K562 (cell line): ENCODE results near the gene MAPRE2. TPM values are rescaled to one million over a fixed set of nuclear protein-coding genes. Genes with fewer than 3 reads are reported as not detected.

Experiments
- ATAC-seq: fragments of 200-7000 bp; cut with Tn5 transposase; 3 replicates; pipeline ENCODE4 v1.9.1; 2020; ENCODE audit warnings: moderate library complexity
- BruUV-seq: library from RNA; stranded (reverse); fragments of 400-500 nt; replicated peaks from 2 replicates; lab custom pipeline; 2021; lab: Mats Ljungman, UMichigan
- CTCF ChIA-PET: fragments of 300-600 bp; formaldehyde crosslinking; extraction: SDS; loops from one replicate; lab custom pipeline; 2021; ENCODE audit warnings: low intra/inter-chr PET ratio; lab: Yijun Ruan, JAX
- POLR2A ChIA-PET: fragments of 300-600, 350-650 bp; sonication (Branson Sonifier 250); formaldehyde crosslinking; extraction: SDS; loops from one replicate; lab custom pipeline; 2021; ENCODE audit warnings: antibody characterized with exemption, inconsistent platforms; lab: Yijun Ruan, JAX
- DNase-seq, 4 experiments: peaks; one replicate each; pipeline versions ENCODE4 v3.0.0 to v3.0.0-alpha.2; 2011 to 2018; ENCODE audit warnings: low spot score in 3 of 4, mixed read lengths in 3 of 4; ENCODE audit errors: extremely low read depth in 1 of 4
- FAIRE-seq: peaks from 2 replicates; lab custom pipeline; 2011; peaks lifted over from hg19 to GRCh38; lab: Jason Lieb, UNC
- H2AFZ ChIP-seq: 2 replicates; pipeline ENCODE4 v1.6.0; 2011; ENCODE audit warnings: low read depth, low read length, control low read depth, inconsistent platforms
- H3K27ac ChIP-seq: fragments of 200-600 bp; 3 replicates; pipeline ENCODE4 v1.8.0; 2011; ENCODE audit warnings: low read depth, mild to moderate bottlenecking, control low read depth, inconsistent platforms, low read length, moderate library complexity, mixed read lengths; ENCODE audit errors: extremely low read depth
- H3K27me3 ChIP-seq, 2 experiments: fragments of 300-600 bp in 1 of 2; 2 replicates in 1 of 2; 3 replicates in 1 of 2; pipeline versions ENCODE4 v1.6.0 to v1.8.0; 2011; ENCODE audit warnings: inconsistent platforms in 2 of 2, low read length in 2 of 2, mild to moderate bottlenecking in 1 of 2, mixed read lengths in 1 of 2, moderate library complexity in 1 of 2; ENCODE audit not compliant: control insufficient read depth in 2 of 2, insufficient read depth in 2 of 2
- H3K36me3 ChIP-seq: fragments of 300-600 bp; 3 replicates; pipeline ENCODE4 v1.8.0; 2011; ENCODE audit warnings: mild to moderate bottlenecking, low read length, inconsistent platforms; ENCODE audit not compliant: control insufficient read depth, insufficient read depth
- H3K4me1 ChIP-seq, 2 experiments: fragments of 200-600 bp in 1 of 2; replicated peaks in 1 of 2; 2 replicates in 1 of 2; 3 replicates in 1 of 2; pipeline versions ENCODE4 v1.5.1 to v1.8.0; 2011; ENCODE audit warnings: inconsistent platforms in 2 of 2, low read length in 2 of 2, mild to moderate bottlenecking in 1 of 2, mixed read lengths in 1 of 2, moderate library complexity in 1 of 2; ENCODE audit not compliant: control insufficient read depth in 2 of 2, insufficient read depth in 2 of 2
- H3K4me2 ChIP-seq: 2 replicates; pipeline ENCODE4 v1.6.1; 2011; ENCODE audit warnings: low read length, control low read depth, inconsistent platforms, mixed read lengths; ENCODE audit not compliant: insufficient read depth
- H3K4me3 ChIP-seq: fragments of 200-600 bp; sonication (generic), shearing (Covaris generic); 2 replicates; pipeline ENCODE4 v1.5.1; 2016; ENCODE audit warnings: control low read depth, inconsistent platforms
- H3K79me2 ChIP-seq: fragments of 200-600 bp; 3 replicates; pipeline ENCODE4 v1.8.0; 2011; ENCODE audit warnings: low read length, inconsistent platforms; ENCODE audit not compliant: control insufficient read depth, insufficient read depth
- H3K9ac ChIP-seq, 2 experiments: 2 replicates each; pipeline versions ENCODE4 v1.6.0 to v1.6.1; 2011; ENCODE audit warnings: low read depth in 2 of 2, low read length in 2 of 2, control low read depth in 1 of 2, inconsistent platforms in 1 of 2, mild to moderate bottlenecking in 1 of 2, mixed read lengths in 1 of 2; ENCODE audit not compliant: insufficient read depth in 1 of 2
- H3K9me1 ChIP-seq: one replicate; pipeline ENCODE4 v1.6.0; 2011; ENCODE audit warnings: inconsistent platforms, mild to moderate bottlenecking, low read length, moderate library complexity; ENCODE audit not compliant: control insufficient read depth, insufficient read depth
- H3K9me3 ChIP-seq: replicated peaks from 2 replicates; pipeline ENCODE4 v1.5.1; 2011; ENCODE audit warnings: low read depth, low read length, inconsistent platforms; ENCODE audit not compliant: control insufficient read depth, insufficient read depth
- H4K20me1 ChIP-seq: replicated peaks from 2 replicates; pipeline ENCODE4 v1.6.1; 2011; ENCODE audit warnings: low read length, inconsistent platforms, mixed read lengths; ENCODE audit not compliant: control insufficient read depth, insufficient read depth
- C11orf30 ChIP-seq: fragments of 450-650 bp; IDR thresholded peaks from 2 replicates; pipeline ENCODE4 v1.6.1; 2016; ENCODE audit warnings: low read depth, mild to moderate bottlenecking
- ELF4 ChIP-seq: fragments of 450-650 bp; formaldehyde crosslinking; IDR thresholded peaks from 2 replicates; pipeline ENCODE4 v1.4.0; 2022; ENCODE audit warnings: missing genetic modification characterization
- HSF4 ChIP-seq: fragments of 250-450 bp; sonication (Bioruptor Pico); IDR thresholded peaks from 2 replicates; pipeline ENCODE4 v2.1.2; 2022; ENCODE audit warnings: mild to moderate bottlenecking, moderate library complexity, borderline replicate concordance
- LARP7 ChIP-seq: fragments of 450-650 bp; IDR thresholded peaks from 2 replicates; pipeline ENCODE4 v1.6.1; 2016
- MAFG ChIP-seq: fragments of 450-650 bp; conservative IDR thresholded peaks from 2 replicates; pipeline ENCODE4 v1.6.1; 2016; ENCODE audit warnings: missing genetic modification characterization, missing compliant biosample characterization
- MAFK ChIP-seq: IDR thresholded peaks from 2 replicates; pipeline ENCODE4 v1.6.1; 2011; ENCODE audit warnings: low read length, improper control_type of control experiment
- MEIS2 ChIP-seq: fragments of 450-650 bp; IDR thresholded peaks from 2 replicates; pipeline ENCODE4 v1.6.1; 2014; ENCODE audit warnings: mild to moderate bottlenecking; ENCODE audit not compliant: partially characterized antibody
- PBX2 ChIP-seq, 2 experiments: IDR thresholded peaks in 1 of 2; conservative IDR thresholded peaks in 1 of 2; 2 replicates each; pipeline ENCODE4 v1.6.1; 2016; ENCODE audit warnings: low read depth in 2 of 2, mild to moderate bottlenecking in 1 of 2, missing compliant biosample characterization in 1 of 2, missing genetic modification characterization in 1 of 2, moderate library complexity in 1 of 2
- RBM25 ChIP-seq: fragments of 200-400 bp; formaldehyde crosslinking; IDR thresholded peaks from 2 replicates; pipeline ENCODE4 v1.6.1; 2018; ENCODE audit warnings: low read length, low read depth, moderate library complexity; ENCODE audit not compliant: severe bottlenecking
- ZNF316 ChIP-seq: fragments of 450-650 bp; IDR thresholded peaks from 2 replicates; pipeline ENCODE4 v1.6.1; 2016
- ZNF766 ChIP-seq: fragments of 200-800 bp; sonication (Bioruptor generic); conservative IDR thresholded peaks from 2 replicates; pipeline ENCODE4 v1.6.1; 2016; ENCODE audit warnings: missing genetic modification characterization, missing compliant biosample characterization
- WGBS: fragments of 100-300 bp; shearing (Covaris generic); methylation state at CpG from one replicate; pipeline ENCODE4 v1.1.6; 2016; ENCODE audit warnings: low coverage, mixed read lengths; ENCODE audit not compliant: insufficient coverage; ENCODE audit errors: missing lambda C conversion rate; 5-methylcytosine and 5-hydroxymethylcytosine counted together
- in situ Hi-C: fragments of 300-500 bp; cut with MboI; formaldehyde crosslinking; loops from 4 replicates; pipeline ENCODE4 v1.15.0; 2018; ENCODE audit warnings: inconsistent platforms, mixed read lengths
- intact Hi-C: fragments of 100-400 bp; cut with micrococcal nuclease; formaldehyde crosslinking; loops from 2 replicates; pipeline ENCODE4 v1.14.2; 2022
- polyA plus RNA-seq, 8 experiments: library from polyadenylated mRNA; depleted of rRNA in 4 of 8; stranded (reverse) in 5 of 8; unstranded in 3 of 8; fragments of >200 nt; fragmentation: Nextera tagmentation in 2 of 8; fragmentation: Illumina TruSeq in 1 of 8; extraction: Ambion mirVana in 2 of 8; extraction: Trizol in 1 of 8; gene quantifications; 2 replicates each; pipeline versions ENCODE4 v1.2.1 to v1.2.3, GENCODE V29; 2011 to 2014; ENCODE audit warnings: inconsistent platforms in 1 of 8, missing spikeins in 1 of 8
- total RNA-seq, 7 experiments: library from RNA; depleted of rRNA in 6 of 7; stranded (reverse); fragments of >200 nt in 6 of 7; fragmentation: Illumina TruSeq in 2 of 7; extraction: Trizol in 2 of 7; gene quantifications; 2 replicates each; pipeline versions ENCODE4 v1.2.1 to v1.2.3, GENCODE V29; 2011 to 2021; ENCODE audit warnings: low replicate concordance in 1 of 7
- TF ChIP-seq, protein P1 (sequence below): fragments of 450-650 bp; formaldehyde crosslinking; IDR thresholded peaks from 2 replicates; pipeline ENCODE4 v1.4.0; 2022; ENCODE audit warnings: missing genetic modification characterization

MAPRE2 gene
- total and polyA plus RNA-seq, 9 of the 15 experiments (the other 6 are each of a cell fraction or from before 2014, with no cell fraction given) = 32.3 to 70.7 (median 40.7) TPM

DNA sequence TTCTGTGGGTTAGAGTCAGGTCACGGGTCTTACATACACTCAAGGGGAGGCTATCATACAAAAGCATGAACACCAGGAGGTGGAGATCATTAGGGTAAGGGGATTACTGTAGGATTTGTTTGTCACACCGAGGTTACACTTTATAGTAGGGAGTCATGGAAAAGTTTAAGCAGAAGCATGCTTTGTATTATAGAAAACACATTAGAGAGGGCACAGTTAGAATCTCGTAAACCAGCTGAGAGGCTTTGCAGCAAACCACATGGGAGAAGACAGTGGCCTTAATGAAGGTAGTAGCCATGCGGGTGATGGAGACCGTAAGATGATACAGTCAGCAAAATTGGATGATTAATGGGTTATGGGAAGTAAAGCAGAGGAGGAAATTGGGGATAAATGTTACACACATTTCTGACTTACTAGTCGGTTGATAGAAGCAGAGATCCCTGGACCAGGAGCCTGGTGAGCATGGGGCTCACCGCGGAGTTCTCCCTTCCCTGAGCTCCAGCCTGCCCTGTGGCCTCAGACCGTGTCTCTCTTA is 75.6 kb downstream of the MAPRE2 start:
- no peak for TF ChIP-seq PBX2 (CRISPR knock-in tag; IDR thresholded peaks at IDR 0.05; ENCODE audit: low read depth)
- TF ChIP-seq PBX2 (tag; conservative IDR thresholded peaks at IDR 0.05; ENCODE audit: low read depth) = peak; percentile 56
- peak; percentile 79 for TF ChIP-seq ZNF316
- peak; percentile 51; the same call in 1 of the 2 replicates for TF ChIP-seq C11orf30
- TF ChIP-seq MAFK = no peak
- no peak for TF ChIP-seq ZNF766 (CRISPR knock-in tag)
- no peak for TF ChIP-seq ELF4 (CRISPR knock-in tag)
- no peak for TF ChIP-seq RBM25
- TF ChIP-seq MAFG (tag) = peak; percentile 43
- TF ChIP-seq, protein P1, sequence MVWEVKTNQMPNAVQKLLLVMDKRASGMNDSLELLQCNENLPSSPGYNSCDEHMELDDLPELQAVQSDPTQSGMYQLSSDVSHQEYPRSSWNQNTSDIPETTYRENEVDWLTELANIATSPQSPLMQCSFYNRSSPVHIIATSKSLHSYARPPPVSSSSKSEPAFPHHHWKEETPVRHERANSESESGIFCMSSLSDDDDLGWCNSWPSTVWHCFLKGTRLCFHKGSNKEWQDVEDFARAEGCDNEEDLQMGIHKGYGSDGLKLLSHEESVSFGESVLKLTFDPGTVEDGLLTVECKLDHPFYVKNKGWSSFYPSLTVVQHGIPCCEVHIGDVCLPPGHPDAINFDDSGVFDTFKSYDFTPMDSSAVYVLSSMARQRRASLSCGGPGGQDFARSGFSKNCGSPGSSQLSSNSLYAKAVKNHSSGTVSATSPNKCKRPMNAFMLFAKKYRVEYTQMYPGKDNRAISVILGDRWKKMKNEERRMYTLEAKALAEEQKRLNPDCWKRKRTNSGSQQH = no peak
- no peak for TF ChIP-seq LARP7
- TF ChIP-seq HSF4 = no peak
- TF ChIP-seq MEIS2 = peak; percentile 38
- TF ChIP-seq, all 486 proteins: peak for 5
- in situ Hi-C loops = no loop called here
- H3K9ac ChIP-seq = no peak overlapping the region
- peaks cover 51% of the 10 kb centered on the region for H3K79me2 ChIP-seq
- peaks cover 11% of the 10 kb centered on the region for H3K9me3 ChIP-seq
- H3K4me3 ChIP-seq = no peak overlapping the region
- CTCF ChIA-PET = no interaction called here
- peaks cover 1% of the 10 kb centered on the region; the same call in 2 of the 3 replicates for H3K36me3 ChIP-seq
- intact Hi-C loops = no loop called here
- WGBS = 71% methylated on average over 9 of the region's 9 CpGs
- ATAC-seq (no peak), DNase-seq (no peak), FAIRE-seq (no peak)
- H3K4me2 ChIP-seq = no peak overlapping the region
- no peaks in the 10 kb centered on the region for H3K27me3 ChIP-seq
- no peak overlapping the region for H2AFZ ChIP-seq
- no peak overlapping the region for H3K27ac ChIP-seq
- no peaks in the 10 kb centered on the region for H4K20me1 ChIP-seq
- BruUV-seq = no TSS peak
- no peaks in the 10 kb centered on the region for H3K9me1 ChIP-seq
- peaks cover 3 to 24% of the 10 kb centered on the region in 2 experiments for H3K4me1 ChIP-seq
- POLR2A ChIA-PET = interaction anchor here (1.2 kb wide), 1 partner anchor 21 kb away, joined by 3 read pairs; no protein-coding TSS in a partner anchor
